Forelimb muscle (tissue), 1 donor: ENCODE data around the gene SHISA7. TPM values are rescaled to one million over a fixed set of nuclear protein-coding genes. Genes with fewer than 3 reads are reported as not detected.

Source experiments
- DNase-seq: peaks from one replicate; pipeline ENCODE4 v3.0.0-alpha.2; 2013; ENCODE audit warnings: low read depth
- polyA plus RNA-seq: library from polyadenylated mRNA; unstranded; fragments of 120-200 nt; gene quantifications from one replicate; pipeline ENCODE4 v1.2.1, GENCODE V29; 2013; ENCODE audit not compliant: insufficient read length

Gene SHISA7
- polyA plus RNA-seq, 1 donor = 0.14 TPM

DNA sequence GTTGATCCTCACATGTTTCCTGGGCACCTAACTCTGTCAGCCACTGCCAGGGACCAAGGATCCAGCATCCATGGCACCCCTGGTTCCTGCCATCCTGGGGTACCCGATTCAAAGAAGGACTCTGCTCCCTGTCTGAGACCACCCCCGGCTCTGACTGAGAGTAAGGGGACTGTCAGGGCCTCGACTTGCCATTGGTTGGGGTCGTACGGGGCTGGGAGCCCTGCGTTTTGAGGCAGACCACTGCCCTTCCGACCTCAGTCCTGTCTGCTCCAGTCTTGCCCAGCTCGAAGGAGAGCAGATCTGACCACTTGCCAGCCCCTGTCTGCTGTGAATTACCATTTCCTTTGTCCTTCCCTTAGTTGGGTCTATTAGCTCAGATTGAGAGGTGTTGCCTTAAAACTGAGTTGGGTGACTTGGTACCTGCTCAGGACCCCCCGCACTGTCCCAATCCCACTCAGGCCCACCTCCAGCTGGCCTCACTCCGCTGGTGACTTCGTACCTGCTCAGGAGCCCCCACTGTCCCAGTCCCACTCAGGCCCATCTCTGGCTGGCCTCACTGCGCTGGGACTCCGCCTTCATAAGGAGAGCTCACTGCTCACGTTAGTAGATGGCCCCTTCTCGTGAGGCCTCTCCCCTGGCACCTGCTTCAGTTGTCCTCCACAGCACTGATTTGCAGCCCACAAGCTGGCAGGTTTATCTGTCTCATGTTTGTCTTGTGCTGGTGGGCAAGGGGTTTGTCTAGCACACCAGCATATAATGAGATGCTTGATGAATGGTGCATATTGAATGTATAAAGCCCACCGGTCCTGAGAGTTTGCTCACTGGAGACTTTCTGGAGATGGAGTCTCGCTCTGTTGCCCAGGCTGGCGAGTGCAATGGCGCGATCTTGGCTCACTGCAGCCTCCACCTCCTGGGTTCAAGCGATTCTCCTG is 53.4 kb downstream of the SHISA7 start:
- no peak for DNase-seq

DNA sequence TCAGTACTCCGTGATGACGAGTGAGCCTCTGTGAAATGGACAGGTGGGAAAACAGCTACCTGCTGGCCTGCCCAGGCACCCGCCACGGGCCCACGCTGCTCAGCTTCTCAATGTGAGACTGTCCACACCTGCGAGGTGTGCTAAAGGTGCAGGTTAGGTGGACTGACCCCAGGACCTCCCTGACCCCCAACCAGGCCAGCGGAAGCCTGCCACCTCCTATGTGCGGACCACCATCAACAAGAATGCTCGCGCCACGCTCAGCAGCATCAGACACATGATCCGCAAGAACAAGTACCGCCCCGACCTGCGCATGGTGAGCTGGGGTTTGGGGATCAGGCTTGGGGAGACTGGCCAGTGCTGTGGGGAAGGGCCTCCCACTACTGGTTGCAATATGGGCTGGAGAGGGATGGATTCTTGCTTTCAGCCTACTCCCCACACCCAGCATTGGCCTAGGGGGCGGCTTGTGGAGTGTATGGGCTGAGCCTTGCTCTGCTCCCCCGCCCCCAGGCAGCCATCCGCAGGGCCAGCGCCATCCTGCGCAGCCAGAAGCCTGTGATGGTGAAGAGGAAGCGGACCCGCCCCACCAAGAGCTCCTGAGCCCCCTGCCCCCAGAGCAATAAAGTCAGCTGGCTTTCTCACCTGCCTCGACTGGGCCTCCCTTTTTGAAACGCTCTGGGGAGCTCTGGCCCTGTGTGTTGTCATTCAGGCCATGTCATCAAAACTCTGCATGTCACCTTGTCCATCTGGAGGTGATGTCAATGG is 55.2 kb downstream of the SHISA7 start:
- no peak for DNase-seq

DNA sequence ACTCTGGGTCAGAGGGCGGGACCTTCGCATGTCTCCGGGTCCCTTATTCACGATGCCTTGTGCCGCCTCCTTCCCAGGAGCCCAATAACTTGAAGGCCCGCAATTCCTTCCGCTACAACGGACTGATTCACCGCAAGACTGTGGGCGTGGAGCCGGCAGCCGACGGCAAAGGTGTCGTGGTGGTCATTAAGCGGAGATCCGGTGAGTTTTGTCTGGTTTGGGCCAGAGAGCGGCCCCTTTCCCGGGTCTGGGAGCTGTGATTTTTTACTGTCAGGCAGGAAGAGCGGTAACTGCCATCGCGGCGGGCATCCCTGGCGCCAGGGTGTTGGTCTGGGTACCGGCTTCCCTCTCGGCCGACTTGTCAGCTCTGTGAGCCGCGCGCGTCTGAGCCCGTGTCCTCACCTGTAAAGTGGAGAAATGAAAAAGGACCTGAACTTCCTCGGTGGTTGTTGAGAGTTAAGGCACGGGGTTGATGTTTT is 56.6 kb downstream of the SHISA7 start:
- no peak for DNase-seq

DNA sequence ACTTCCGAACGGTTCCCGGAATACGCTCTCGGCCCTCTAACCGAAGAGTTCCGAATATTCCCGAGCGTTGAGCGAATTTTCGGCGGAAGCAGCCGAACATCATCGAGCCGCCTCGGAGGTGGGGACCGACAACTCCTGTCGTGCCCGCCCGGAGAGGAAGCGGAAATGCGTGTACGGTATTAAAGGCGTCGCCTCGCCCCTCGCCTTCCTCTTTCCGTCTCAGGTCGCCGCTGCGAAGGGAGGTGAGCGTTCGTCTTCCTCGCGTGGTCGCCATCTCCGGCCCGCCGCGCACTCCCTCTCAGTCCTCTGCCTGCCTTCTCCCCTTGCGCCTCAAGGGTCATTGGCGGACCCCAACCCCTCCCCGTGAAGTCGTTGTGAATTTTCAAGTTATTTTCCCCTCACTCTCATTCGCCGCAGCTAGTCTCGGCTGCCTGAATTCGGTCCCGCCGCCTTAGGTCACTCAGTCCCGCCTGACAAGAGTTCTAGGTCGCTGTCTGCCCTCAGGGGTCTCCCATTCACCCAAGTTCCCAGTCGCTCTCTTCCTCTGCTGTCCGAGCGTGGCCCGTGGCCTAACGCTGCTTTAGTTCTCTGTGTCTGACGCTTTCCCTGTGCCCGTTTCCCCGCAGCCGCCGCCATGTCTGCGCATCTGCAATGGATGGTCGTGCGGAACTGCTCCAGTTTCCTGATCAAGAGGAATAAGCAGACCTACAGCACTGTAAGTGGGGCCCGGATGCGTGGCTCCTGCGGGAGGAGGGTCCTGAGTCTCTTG is 57.2 kb downstream of the SHISA7 start, which contains the start of gene RPL28:
Gene RPL28 (plus strand): TSS at position 209 of the 769 bp plus-strand sequence. CDS start 426 bp downstream, at position 635.
- peak; percentile 98 for DNase-seq

- DNase-seq = peak; percentile 94
Measured at GRCh38 chr19:55384920-55385723, 58.0 kb downstream of the SHISA7 start.

- no peak for DNase-seq
Measured at GRCh38 chr19:55384131-55384919, 58.8 kb downstream of the SHISA7 start, which contains the start of gene TMEM238. TMEM238 (minus strand) TSS chr19:55384292; CDS start chr19:55384259, 33 bp downstream.

GRCh38 chr19:55383279-55384130 is 59.6 kb downstream of the SHISA7 start:
- DNase-seq = no peak

- DNase-seq = no peak
Measured at GRCh38 chr19:55382522-55383054, 60.5 kb downstream of the SHISA7 start.

DNA sequence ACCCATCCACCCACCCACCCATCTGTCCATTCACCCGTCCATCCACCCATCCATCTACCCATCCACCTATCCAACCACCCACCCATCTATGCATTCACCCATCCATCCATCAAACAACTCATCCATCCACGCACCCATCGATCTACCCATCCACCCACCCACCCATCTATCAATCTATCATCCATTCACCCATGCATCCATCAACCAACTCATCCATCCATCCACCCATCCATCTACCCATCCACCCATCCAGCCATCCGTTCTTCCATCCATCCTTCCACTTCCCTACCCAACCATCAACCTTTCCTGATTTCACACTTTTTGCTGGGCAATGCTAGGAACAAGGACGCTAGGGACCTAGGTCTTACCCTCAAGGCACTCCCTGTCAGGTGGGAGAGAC is 61.1 kb downstream of the SHISA7 start:
- DNase-seq = no peak

GRCh38 chr19:55379174-55379573 is 63.9 kb downstream of the SHISA7 start:
- no peak for DNase-seq

Other genes starting within 250 kb of the SHISA7 start
- 0.11 TPM for gene PTPRH, start 233.8 kb downstream of the SHISA7 start, polyA plus RNA-seq
- gene TMEM86B, start 214.5 kb downstream of the SHISA7 start, polyA plus RNA-seq = 2.8 TPM
- 26.7 TPM for gene PPP6R1, start 184.3 kb downstream of the SHISA7 start, polyA plus RNA-seq
- 25.6 TPM for gene HSPBP1, start 163.2 kb downstream of the SHISA7 start, polyA plus RNA-seq
- 7.4 TPM for gene BRSK1, start 159.3 kb downstream of the SHISA7 start, polyA plus RNA-seq
- gene TMEM150B, start 118.0 kb downstream of the SHISA7 start, polyA plus RNA-seq = 1.00 TPM
- gene KMT5C, start 103.4 kb downstream of the SHISA7 start, polyA plus RNA-seq = 27.5 TPM
- 0.15 TPM for gene COX6B2, start 88.6 kb downstream of the SHISA7 start, polyA plus RNA-seq
- not detected for gene GARIN5B, start 80.0 kb downstream of the SHISA7 start, polyA plus RNA-seq
- gene IL11, start 72.8 kb downstream of the SHISA7 start, polyA plus RNA-seq = 0.40 TPM
- gene TMEM190, start 66.5 kb downstream of the SHISA7 start, polyA plus RNA-seq = not detected
- 0.23 TPM for gene TMEM238, start 59.0 kb downstream of the SHISA7 start, polyA plus RNA-seq
- 1,731 TPM for gene RPL28, start 57.4 kb downstream of the SHISA7 start, polyA plus RNA-seq
- gene UBE2S, start 35.5 kb downstream of the SHISA7 start, polyA plus RNA-seq = 41.0 TPM
- gene ISOC2, start 18.3 kb upstream of the SHISA7 start, polyA plus RNA-seq = 36.2 TPM
- not detected for gene C19orf85, start 21.5 kb upstream of the SHISA7 start, polyA plus RNA-seq
- 4.1 TPM for gene ZNF628, start 33.3 kb upstream of the SHISA7 start, polyA plus RNA-seq
- gene NAT14, start 41.9 kb upstream of the SHISA7 start, polyA plus RNA-seq = 27.0 TPM
- gene SSC5D, start 45.1 kb upstream of the SHISA7 start, polyA plus RNA-seq = 17.3 TPM
- 3.1 TPM for gene SBK2, start 93.8 kb upstream of the SHISA7 start, polyA plus RNA-seq
- gene SBK3, start 102.2 kb upstream of the SHISA7 start, polyA plus RNA-seq = not detected
- 12.0 TPM for gene ZNF579, start 137.5 kb upstream of the SHISA7 start, polyA plus RNA-seq
- 11.1 TPM for gene FIZ1, start 156.2 kb upstream of the SHISA7 start, polyA plus RNA-seq
- gene ZNF524, start 157.0 kb upstream of the SHISA7 start, polyA plus RNA-seq = 10.0 TPM
- 7.6 TPM for gene ZNF865, start 162.3 kb upstream of the SHISA7 start, polyA plus RNA-seq
- gene ZNF784, start 181.3 kb upstream of the SHISA7 start, polyA plus RNA-seq = 10.0 TPM
- 19.9 TPM for gene ZNF580, start 197.7 kb upstream of the SHISA7 start, polyA plus RNA-seq
- 30.1 TPM for gene ZNF581, start 200.3 kb upstream of the SHISA7 start, polyA plus RNA-seq
- 15.1 TPM for gene CCDC106, start 204.9 kb upstream of the SHISA7 start, polyA plus RNA-seq
- gene U2AF2, start 211.7 kb upstream of the SHISA7 start, polyA plus RNA-seq = 110 TPM
- 82.6 TPM for gene EPN1, start 231.9 kb upstream of the SHISA7 start, polyA plus RNA-seq